Measurements from ENCODE around the gene NRXN3. TPM values are rescaled to one million over a fixed set of nuclear protein-coding genes. Genes with fewer than 3 reads are reported as not detected.

NRXN3 gene
- total RNA-seq, 1 experiment from 2014 or later: 1.1 TPM

DNA sequence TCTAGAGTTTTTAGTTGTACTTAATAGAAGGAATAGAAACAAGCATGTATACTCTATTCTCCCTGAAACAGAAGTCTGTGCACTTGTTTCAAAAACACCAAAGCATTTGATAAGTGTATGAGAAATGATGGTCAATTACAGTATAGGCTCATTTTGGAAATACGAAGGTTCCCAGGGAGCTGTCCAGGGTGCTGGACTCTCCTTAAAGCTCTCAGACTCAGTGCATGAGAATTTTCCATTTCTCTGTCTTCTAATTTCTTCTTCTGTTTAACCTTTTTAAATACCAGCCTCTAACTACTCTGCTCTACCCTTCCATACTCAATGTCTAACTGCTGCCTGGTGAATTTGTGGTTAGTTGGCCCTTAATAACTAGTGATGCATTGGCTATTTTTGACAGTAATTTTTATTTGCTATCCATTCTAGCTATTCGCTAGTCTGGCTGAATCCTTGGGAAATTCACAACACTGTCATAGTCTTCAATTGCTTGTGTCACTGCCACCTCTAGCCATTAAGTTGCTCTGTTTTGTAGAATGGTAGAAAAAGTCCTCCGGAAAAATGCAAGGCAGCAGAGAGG, 229.2 kb downstream of the NRXN3 start:
- DNase-seq (peak; percentile 36), ATAC-seq (no peak)
- Histone ChIP-seq H3K9me2 (replicated peaks; ENCODE audit: low read length) (no peaks in the 10 kb centered on the region), H3F3A (ENCODE audit: low read length, unreplicated experiment) (no peaks in the 10 kb centered on the region), H3K4me1 (ENCODE audit: insufficient read depth, low read length) (no peaks in the 10 kb centered on the region), H3K36me3 (ENCODE audit: low read depth, low read length) (no peaks in the 10 kb centered on the region), H3K4me2 (ENCODE audit: low read length) (no peak overlapping the region), H3K9me3 (ENCODE audit: low read length) (no peaks in the 10 kb centered on the region), H3K9ac (ENCODE audit: low read length) (no peak overlapping the region), H3K27ac (ENCODE audit: low read length) (no peak overlapping the region), H2AFZ (ENCODE audit: low read length) (no peak overlapping the region), H3K4me3 (ENCODE audit: low read length) (no peak overlapping the region), H3K79me2 (ENCODE audit: low read length) (no peaks in the 10 kb centered on the region), H4K20me1 (ENCODE audit: low read length) (no peaks in the 10 kb centered on the region), H3K27me3 (ENCODE audit: low read length) (no peaks in the 10 kb centered on the region)
- TF ChIP-seq EZH2 (IDR thresholded peaks at IDR 0.05; ENCODE audit: low read length, unreplicated experiment): no peak
- TF ChIP-seq EZH2phosphoT487 (IDR thresholded peaks at IDR 0.05; ENCODE audit: borderline replicate concordance, low read length): no peak
- TF ChIP-seq, protein P1, sequence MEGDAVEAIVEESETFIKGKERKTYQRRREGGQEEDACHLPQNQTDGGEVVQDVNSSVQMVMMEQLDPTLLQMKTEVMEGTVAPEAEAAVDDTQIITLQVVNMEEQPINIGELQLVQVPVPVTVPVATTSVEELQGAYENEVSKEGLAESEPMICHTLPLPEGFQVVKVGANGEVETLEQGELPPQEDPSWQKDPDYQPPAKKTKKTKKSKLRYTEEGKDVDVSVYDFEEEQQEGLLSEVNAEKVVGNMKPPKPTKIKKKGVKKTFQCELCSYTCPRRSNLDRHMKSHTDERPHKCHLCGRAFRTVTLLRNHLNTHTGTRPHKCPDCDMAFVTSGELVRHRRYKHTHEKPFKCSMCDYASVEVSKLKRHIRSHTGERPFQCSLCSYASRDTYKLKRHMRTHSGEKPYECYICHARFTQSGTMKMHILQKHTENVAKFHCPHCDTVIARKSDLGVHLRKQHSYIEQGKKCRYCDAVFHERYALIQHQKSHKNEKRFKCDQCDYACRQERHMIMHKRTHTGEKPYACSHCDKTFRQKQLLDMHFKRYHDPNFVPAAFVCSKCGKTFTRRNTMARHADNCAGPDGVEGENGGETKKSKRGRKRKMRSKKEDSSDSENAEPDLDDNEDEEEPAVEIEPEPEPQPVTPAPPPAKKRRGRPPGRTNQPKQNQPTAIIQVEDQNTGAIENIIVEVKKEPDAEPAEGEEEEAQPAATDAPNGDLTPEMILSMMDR (conservative IDR thresholded peaks at IDR 0.05; ENCODE audit: low read depth, low read length): no peak
- ChIA-PET POLR2A (ENCODE audit: unreplicated experiment) (no interaction called here), CTCF (no interaction called here)
- intact Hi-C loops (cut with micrococcal nuclease): no loop called here
- no TSS peak for BruUV-seq (replicated peaks)

DNA sequence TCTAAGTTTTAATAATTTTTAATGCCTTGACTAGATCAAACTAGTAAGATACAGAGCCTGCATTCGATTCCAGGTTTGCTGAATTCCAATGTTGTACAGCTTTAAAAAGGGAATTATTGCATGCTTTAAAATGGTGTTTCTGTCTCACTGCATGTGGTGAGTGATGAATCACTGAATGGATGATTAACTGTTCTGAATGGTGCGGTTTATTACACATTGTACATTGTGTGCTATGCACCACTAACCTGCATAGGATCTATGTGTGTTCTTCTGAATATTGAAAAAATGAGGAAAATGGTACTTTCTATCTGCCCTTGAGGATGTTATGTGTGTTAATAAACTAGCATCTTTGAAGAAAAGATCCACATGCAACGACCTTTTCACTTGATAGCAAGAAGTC, 231.7 kb downstream of the NRXN3 start:
- BruUV-seq (replicated peaks): no TSS peak

GRCh38 chr14:78403278-78403815, 233.2 kb downstream of the NRXN3 start:
- Histone ChIP-seq H3K4me3 (ENCODE audit: low read length) (no peak overlapping the region), H3K36me3 (ENCODE audit: low read depth, low read length) (no peaks in the 10 kb centered on the region), H3K9ac (ENCODE audit: low read length) (no peak overlapping the region), H3K9me3 (ENCODE audit: low read length) (0 out of 2 replicates have a peak, but pooled peaks cover under 1% of the 10 kb centered on the region), H3F3A (ENCODE audit: low read length, unreplicated experiment) (no peaks in the 10 kb centered on the region), H3K27ac (ENCODE audit: low read length) (no peak overlapping the region), H3K4me1 (ENCODE audit: insufficient read depth, low read length) (no peaks in the 10 kb centered on the region), H3K4me2 (ENCODE audit: low read length) (no peak overlapping the region), H4K20me1 (ENCODE audit: low read length) (no peaks in the 10 kb centered on the region), H3K79me2 (ENCODE audit: low read length) (no peaks in the 10 kb centered on the region), H3K9me2 (replicated peaks; ENCODE audit: low read length) (no peaks in the 10 kb centered on the region), H3K27me3 (ENCODE audit: low read length) (no peaks in the 10 kb centered on the region), H2AFZ (ENCODE audit: low read length) (no peak overlapping the region)
- CTCF ChIA-PET: no interaction called here
- no TSS peak for BruUV-seq (replicated peaks)
- ATAC-seq (no peak), DNase-seq (no peak)
- POLR2A ChIA-PET (ENCODE audit: unreplicated experiment): no interaction called here
- intact Hi-C loops (cut with micrococcal nuclease): no loop called here
- TF ChIP-seq EZH2phosphoT487 (IDR thresholded peaks at IDR 0.05; ENCODE audit: borderline replicate concordance, low read length) (no peak), EZH2 (IDR thresholded peaks at IDR 0.05; ENCODE audit: low read length, unreplicated experiment) (no peak)
- TF ChIP-seq, protein P1 (conservative IDR thresholded peaks at IDR 0.05; ENCODE audit: low read depth, low read length): no peak

More for the DNA sequence above, 231.7 kb downstream of the NRXN3 start:
- H3K36me3 ChIP-seq (ENCODE audit: low read depth, low read length): no peaks in the 10 kb centered on the region
- ChIA-PET POLR2A (ENCODE audit: unreplicated experiment) (no interaction called here), CTCF (no interaction called here)
- H3F3A ChIP-seq (ENCODE audit: low read length, unreplicated experiment): no peaks in the 10 kb centered on the region
- no peak for DNase-seq
- no peak overlapping the region for H3K27ac ChIP-seq (ENCODE audit: low read length)
- no peak overlapping the region for H3K9ac ChIP-seq (ENCODE audit: low read length)
- H3K9me2 ChIP-seq (replicated peaks; ENCODE audit: low read length): no peaks in the 10 kb centered on the region
- H4K20me1 ChIP-seq (ENCODE audit: low read length): no peaks in the 10 kb centered on the region
- TF ChIP-seq, protein P1 (conservative IDR thresholded peaks at IDR 0.05; ENCODE audit: low read depth, low read length): no peak
- TF ChIP-seq EZH2 (IDR thresholded peaks at IDR 0.05; ENCODE audit: low read length, unreplicated experiment): no peak
- TF ChIP-seq EZH2phosphoT487 (IDR thresholded peaks at IDR 0.05; ENCODE audit: borderline replicate concordance, low read length): no peak
- no peak overlapping the region for H2AFZ ChIP-seq (ENCODE audit: low read length)
- intact Hi-C loops (cut with micrococcal nuclease): no loop called here
- H3K4me1 ChIP-seq (ENCODE audit: insufficient read depth, low read length): no peaks in the 10 kb centered on the region
- no peaks in the 10 kb centered on the region for H3K27me3 ChIP-seq (ENCODE audit: low read length)
- H3K79me2 ChIP-seq (ENCODE audit: low read length): no peaks in the 10 kb centered on the region
- no peak overlapping the region for H3K4me2 ChIP-seq (ENCODE audit: low read length)
- H3K9me3 ChIP-seq (ENCODE audit: low read length): no peaks in the 10 kb centered on the region
- no peak overlapping the region for H3K4me3 ChIP-seq (ENCODE audit: low read length)
- no peak for ATAC-seq
